ENCODE data around the gene MPO.

MPO gene

DNA sequence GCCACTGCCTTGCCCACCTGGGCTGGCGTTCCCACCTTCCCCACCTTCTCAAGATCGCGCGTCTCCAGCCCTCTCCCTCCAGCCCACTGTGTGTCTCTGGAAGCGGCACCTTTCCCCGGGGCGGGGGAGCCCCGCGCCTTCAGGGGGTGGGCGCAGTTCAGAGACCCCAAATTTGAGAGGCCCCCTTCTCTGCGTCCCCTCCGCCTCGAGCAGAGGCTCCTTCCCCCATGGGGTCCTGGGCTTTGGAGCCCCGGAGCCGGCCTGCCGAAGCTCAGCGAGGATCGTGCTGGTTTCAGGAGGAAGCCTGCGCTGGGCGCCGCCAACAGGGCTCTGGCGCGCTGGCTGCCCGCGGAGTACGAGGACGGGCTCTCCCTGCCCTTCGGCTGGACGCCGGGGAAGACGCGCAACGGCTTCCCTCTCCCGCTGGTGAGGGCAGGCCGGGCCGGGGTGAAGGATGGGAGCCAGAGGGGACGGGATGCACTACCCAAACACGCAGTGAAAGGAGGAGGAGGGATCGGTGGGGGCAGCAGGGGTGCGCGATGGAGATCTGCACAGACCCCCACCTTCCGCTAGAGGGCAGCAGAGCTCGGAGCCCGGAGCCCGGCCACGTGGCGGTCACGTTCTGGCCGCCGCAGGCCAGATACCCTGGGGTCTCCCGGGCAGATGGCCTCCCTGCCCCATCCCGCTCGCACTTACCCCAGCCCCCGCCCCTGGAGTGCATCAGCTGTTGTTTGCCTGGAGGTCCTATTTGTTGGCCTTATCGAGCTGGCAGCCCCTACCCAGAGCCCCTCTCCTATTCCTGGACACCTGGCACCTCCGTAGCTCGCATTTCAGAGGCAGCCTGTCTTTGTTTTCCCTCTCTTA, 31.2 kb downstream of the MPO start:
- peaks cover 13% of the 10 kb centered on the region for H3K4me1 ChIP-seq (ENCODE audit: control insufficient read depth, insufficient read depth, low read length)
- no peaks in the 10 kb centered on the region for H3K36me3 ChIP-seq (ENCODE audit: control insufficient read depth, insufficient read depth, low read length)
- peak overlapping the region; percentile 59 for H3K9ac ChIP-seq (ENCODE audit: low read length)
- no peak overlapping the region for H3K4me3 ChIP-seq (ENCODE audit: low read length)
- H3K9me3 ChIP-seq (ENCODE audit: control insufficient read depth, low read length) = no peaks in the 10 kb centered on the region
- peaks cover 36% of the 10 kb centered on the region for H3K27me3 ChIP-seq (ENCODE audit: control insufficient read depth, insufficient read depth, low read length)

GRCh38 chr17:58248955-58249269, 31.8 kb downstream of the MPO start:
- Histone ChIP-seq H3K27me3 (ENCODE audit: control insufficient read depth, insufficient read depth, low read length) (peaks cover 36% of the 10 kb centered on the region), H3K9ac (ENCODE audit: low read length) (peak overlapping the region; percentile 59), H3K4me1 (ENCODE audit: control insufficient read depth, insufficient read depth, low read length) (peaks cover 13% of the 10 kb centered on the region), H3K36me3 (ENCODE audit: control insufficient read depth, insufficient read depth, low read length) (no peaks in the 10 kb centered on the region), H3K4me3 (ENCODE audit: low read length) (no peak overlapping the region), H3K9me3 (ENCODE audit: control insufficient read depth, low read length) (no peaks in the 10 kb centered on the region)

- Histone ChIP-seq H3K9me3 (ENCODE audit: control insufficient read depth, low read length) (no peaks in the 10 kb centered on the region), H3K27me3 (ENCODE audit: control insufficient read depth, insufficient read depth, low read length) (peaks cover 39% of the 10 kb centered on the region), H3K4me1 (ENCODE audit: control insufficient read depth, insufficient read depth, low read length) (peaks cover 13% of the 10 kb centered on the region), H3K9ac (ENCODE audit: low read length) (no peak overlapping the region), H3K4me3 (ENCODE audit: low read length) (no peak overlapping the region), H3K36me3 (ENCODE audit: control insufficient read depth, insufficient read depth, low read length) (no peaks in the 10 kb centered on the region)
These were observed 33.0 kb downstream of the MPO start for GRCh38 chr17:58247511-58248363.

- Histone ChIP-seq H3K36me3 (ENCODE audit: control insufficient read depth, insufficient read depth, low read length) (no peaks in the 10 kb centered on the region), H3K9me3 (ENCODE audit: control insufficient read depth, low read length) (no peaks in the 10 kb centered on the region), H3K9ac (ENCODE audit: low read length) (no peak overlapping the region), H3K27me3 (ENCODE audit: control insufficient read depth, insufficient read depth, low read length) (peaks cover 34% of the 10 kb centered on the region), H3K4me3 (ENCODE audit: low read length) (no peak overlapping the region), H3K4me1 (ENCODE audit: control insufficient read depth, insufficient read depth, low read length) (peaks cover 13% of the 10 kb centered on the region)
These were observed 34.0 kb downstream of the MPO start for GRCh38 chr17:58246781-58247180.

DNA sequence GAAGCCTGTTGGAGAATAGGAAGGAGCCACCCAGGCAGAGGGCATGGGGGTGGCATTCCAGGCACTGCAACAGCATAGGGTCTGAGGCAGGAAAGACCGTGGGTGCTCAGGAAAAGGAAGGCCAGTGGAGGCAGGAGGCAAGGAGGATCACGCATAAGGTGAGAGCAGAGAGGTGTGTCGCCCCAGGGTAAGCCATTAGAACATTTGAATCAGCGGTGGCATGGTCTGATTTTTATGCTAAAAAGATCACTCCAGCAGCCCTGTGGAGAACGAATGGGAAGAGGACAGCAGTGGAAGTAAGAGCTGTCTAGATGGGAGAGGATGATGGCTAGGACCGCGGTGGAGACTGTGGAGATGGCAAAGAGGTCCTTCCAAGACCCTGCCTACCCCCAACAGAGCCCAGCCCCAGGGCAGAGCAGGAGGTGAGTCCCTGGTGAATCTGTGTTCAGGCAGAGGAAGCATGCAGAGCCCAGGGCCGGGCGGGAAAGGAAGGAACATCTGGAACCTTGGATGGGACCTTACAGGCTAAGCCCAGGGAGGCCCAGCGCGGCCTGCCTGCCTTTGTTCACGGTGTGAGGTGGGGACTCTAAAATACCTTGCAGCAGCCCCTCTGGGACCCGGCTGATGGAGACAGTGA, 34.5 kb downstream of the MPO start:
- Histone ChIP-seq H3K36me3 (ENCODE audit: control insufficient read depth, insufficient read depth, low read length) (no peaks in the 10 kb centered on the region), H3K4me3 (ENCODE audit: low read length) (no peak overlapping the region), H3K9ac (ENCODE audit: low read length) (no peak overlapping the region), H3K4me1 (ENCODE audit: control insufficient read depth, insufficient read depth, low read length) (peaks cover 13% of the 10 kb centered on the region), H3K27me3 (ENCODE audit: control insufficient read depth, insufficient read depth, low read length) (peaks cover 28% of the 10 kb centered on the region), H3K9me3 (ENCODE audit: control insufficient read depth, low read length) (no peaks in the 10 kb centered on the region)

GRCh38 chr17:58245428-58246103, 35.2 kb downstream of the MPO start:
- Histone ChIP-seq H3K27me3 (ENCODE audit: control insufficient read depth, insufficient read depth, low read length) (peaks cover 26% of the 10 kb centered on the region), H3K4me1 (ENCODE audit: control insufficient read depth, insufficient read depth, low read length) (peaks cover 13% of the 10 kb centered on the region), H3K9ac (ENCODE audit: low read length) (no peak overlapping the region)

GRCh38 chr17:58244963-58245362, 35.8 kb downstream of the MPO start:
- H3K36me3 ChIP-seq (ENCODE audit: control insufficient read depth, insufficient read depth, low read length) = no peaks in the 10 kb centered on the region
- H3K4me1 ChIP-seq (ENCODE audit: control insufficient read depth, insufficient read depth, low read length) = peaks cover 10% of the 10 kb centered on the region
- no peak overlapping the region for H3K9ac ChIP-seq (ENCODE audit: low read length)
- H3K27me3 ChIP-seq (ENCODE audit: control insufficient read depth, insufficient read depth, low read length) = peaks cover 20% of the 10 kb centered on the region
- H3K4me3 ChIP-seq (ENCODE audit: low read length) = no peak overlapping the region
- H3K9me3 ChIP-seq (ENCODE audit: control insufficient read depth, low read length) = no peaks in the 10 kb centered on the region

More at GRCh38 chr17:58245428-58246103, 35.2 kb downstream of the MPO start:
- Histone ChIP-seq H3K9me3 (ENCODE audit: control insufficient read depth, low read length) (no peaks in the 10 kb centered on the region), H3K4me3 (ENCODE audit: low read length) (no peak overlapping the region), H3K36me3 (ENCODE audit: control insufficient read depth, insufficient read depth, low read length) (no peaks in the 10 kb centered on the region)

- no peak overlapping the region for H3K9ac ChIP-seq (ENCODE audit: low read length)
- H3K4me1 ChIP-seq (ENCODE audit: control insufficient read depth, insufficient read depth, low read length) = no peaks in the 10 kb centered on the region
- H3K27me3 ChIP-seq (ENCODE audit: control insufficient read depth, insufficient read depth, low read length) = peaks cover 4% of the 10 kb centered on the region
- no peaks in the 10 kb centered on the region for H3K36me3 ChIP-seq (ENCODE audit: control insufficient read depth, insufficient read depth, low read length)
- no peaks in the 10 kb centered on the region for H3K9me3 ChIP-seq (ENCODE audit: control insufficient read depth, low read length)
- H3K4me3 ChIP-seq (ENCODE audit: low read length) = no peak overlapping the region
These were observed 38.5 kb downstream of the MPO start for GRCh38 chr17:58242171-58242784.

- Histone ChIP-seq H3K4me1 (ENCODE audit: control insufficient read depth, insufficient read depth, low read length) (no peaks in the 10 kb centered on the region), H3K9me3 (ENCODE audit: control insufficient read depth, low read length) (no peaks in the 10 kb centered on the region), H3K36me3 (ENCODE audit: control insufficient read depth, insufficient read depth, low read length) (no peaks in the 10 kb centered on the region), H3K4me3 (ENCODE audit: low read length) (no peak overlapping the region), H3K27me3 (ENCODE audit: control insufficient read depth, insufficient read depth, low read length) (peaks cover 14% of the 10 kb centered on the region), H3K9ac (ENCODE audit: low read length) (no peak overlapping the region)
These were observed 40.7 kb downstream of the MPO start for GRCh38 chr17:58239987-58240386.

GRCh38 chr17:58238147-58238634, 42.5 kb downstream of the MPO start, which contains the start of gene LPO:
LPO (plus strand) TSS chr17:58238584; CDS start chr17:58242980, 4,396 bp downstream.
- no peaks in the 10 kb centered on the region for H3K9me3 ChIP-seq (ENCODE audit: control insufficient read depth, low read length)

DNA sequence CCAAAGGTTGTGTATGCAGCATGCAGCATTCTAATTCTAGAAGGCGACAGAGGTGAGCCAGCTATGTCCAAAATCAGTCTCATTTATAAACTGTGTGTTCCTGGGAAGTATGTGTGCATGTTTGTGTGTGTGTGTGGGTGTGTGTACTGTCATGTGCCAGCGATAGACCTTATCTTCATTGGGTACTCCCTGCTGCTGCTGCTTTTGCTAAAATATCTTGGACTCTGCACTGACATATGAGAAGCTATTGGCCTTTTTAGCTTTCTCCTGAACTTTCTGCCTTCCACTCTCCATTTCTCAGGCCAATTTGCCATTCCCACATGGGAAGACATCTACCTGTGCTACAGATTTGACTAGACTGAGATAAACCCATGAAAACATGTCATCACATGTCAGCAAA, 44.3 kb downstream of the MPO start:
- H3K27me3 ChIP-seq (ENCODE audit: control insufficient read depth, insufficient read depth, low read length) = peaks cover 19% of the 10 kb centered on the region

More at GRCh38 chr17:58238147-58238634, 42.5 kb downstream of the MPO start, which contains the start of gene LPO:
- H3K9ac ChIP-seq (ENCODE audit: low read length) = no peak within 1 kb of the TSS
- no peak within 1 kb of the TSS for H3K4me3 ChIP-seq (ENCODE audit: low read length)
- H3K4me1 ChIP-seq (ENCODE audit: control insufficient read depth, insufficient read depth, low read length) = no peaks in the 10 kb centered on the region
- no peaks in the 10 kb centered on the region for H3K36me3 ChIP-seq (ENCODE audit: control insufficient read depth, insufficient read depth, low read length)
- H3K27me3 ChIP-seq (ENCODE audit: control insufficient read depth, insufficient read depth, low read length) = peaks cover 12% of the 10 kb centered on the region

More for the DNA sequence above, 44.3 kb downstream of the MPO start:
- H3K4me1 ChIP-seq (ENCODE audit: control insufficient read depth, insufficient read depth, low read length) = no peaks in the 10 kb centered on the region
- H3K36me3 ChIP-seq (ENCODE audit: control insufficient read depth, insufficient read depth, low read length) = no peaks in the 10 kb centered on the region
- H3K9ac ChIP-seq (ENCODE audit: low read length) = no peak overlapping the region
- H3K4me3 ChIP-seq (ENCODE audit: low read length) = no peak overlapping the region
- no peaks in the 10 kb centered on the region for H3K9me3 ChIP-seq (ENCODE audit: control insufficient read depth, low read length)

All from mucosa of stomach (tissue), 1 donor.